Caco-2 (cell line): ENCODE measurements around the gene PPP1R12B. TPM values are rescaled to one million over a fixed set of nuclear protein-coding genes. Genes with fewer than 3 reads are reported as not detected.

ENCODE experiments used
- BruUV-seq: library from RNA; stranded (reverse); fragments of 400-500 nt; replicated peaks from 2 replicates; lab custom pipeline; 2021; lab: Mats Ljungman, UMichigan
- CTCF ChIA-PET: fragments of 300-600 bp; sonication (Branson Sonifier 250); formaldehyde crosslinking; loops from one replicate; lab custom pipeline; 2022; ENCODE audit warnings: antibody characterized with exemption; lab: Charles Lee
- POLR2A ChIA-PET: fragments of 300-600 bp; sonication (Branson Sonifier 250); formaldehyde crosslinking; loops from one replicate; lab custom pipeline; 2022; ENCODE audit warnings: antibody characterized with exemption; lab: Charles Lee
- DNase-seq, 2 experiments: peaks; one replicate each; pipeline versions ENCODE4 v3.0.0 to v3.0.0-alpha.2; 2020 to 2022
- H3K27me3 ChIP-seq: replicated peaks from 2 replicates; pipeline ENCODE4 v1.6.0; 2011; ENCODE audit warnings: low read length; ENCODE audit not compliant: control insufficient read depth, insufficient read depth
- H3K36me3 ChIP-seq: 2 replicates; pipeline ENCODE4 v1.5.1; 2011; ENCODE audit warnings: low read length; ENCODE audit not compliant: control insufficient read depth, insufficient read depth
- H3K4me1 ChIP-seq: fragments of 250-450 bp; sonication (Bioruptor Pico); 2 replicates; pipeline ENCODE4 v1.5.1; 2020; ENCODE audit warnings: mild to moderate bottlenecking
- H3K4me3 ChIP-seq: 2 replicates; pipeline ENCODE4 v1.5.1; 2011; ENCODE audit warnings: low read depth, mild to moderate bottlenecking, control low read depth, low read length
- H3K9me3 ChIP-seq: fragments of 250-450 bp; sonication (Bioruptor Pico); 2 replicates; pipeline ENCODE4 v1.5.1; 2020; ENCODE audit warnings: mild to moderate bottlenecking, moderate library complexity
- H3K27ac Mint-ChIP-seq: one replicate; pipeline ENCODE4 v1.8.0; 2022; ENCODE audit warnings: mixed read lengths; ENCODE audit not compliant: unreplicated experiment
- H3K27me3 Mint-ChIP-seq: one replicate; pipeline ENCODE4 v1.8.0; 2022; ENCODE audit warnings: mixed read lengths; ENCODE audit not compliant: insufficient read depth, unreplicated experiment
- H3K36me3 Mint-ChIP-seq: one replicate; pipeline ENCODE4 v1.8.0; 2022; ENCODE audit warnings: mild to moderate bottlenecking, mixed read lengths; ENCODE audit not compliant: insufficient read depth, unreplicated experiment
- H3K4me1 Mint-ChIP-seq: one replicate; pipeline ENCODE4 v1.8.0; 2022; ENCODE audit warnings: low read depth, mixed read lengths; ENCODE audit not compliant: unreplicated experiment
- H3K4me3 Mint-ChIP-seq: one replicate; pipeline ENCODE4 v1.8.0; 2022; ENCODE audit warnings: mild to moderate bottlenecking, moderate library complexity, mixed read lengths; ENCODE audit not compliant: unreplicated experiment
- H3K9me3 Mint-ChIP-seq: one replicate; pipeline ENCODE4 v1.8.0; 2022; ENCODE audit warnings: mixed read lengths; ENCODE audit not compliant: unreplicated experiment
- CTCF ChIP-seq, 2 experiments: fragments of 200-600 bp in 1 of 2; IDR thresholded peaks; 1 replicate in 1 of 2; 2 replicates in 1 of 2; pipeline versions ENCODE4 v1.5.1 to v1.8.0; 2011 to 2022; ENCODE audit warnings: antibody characterized with exemption in 1 of 2, control low read depth in 1 of 2, inconsistent platforms in 1 of 2, low read depth in 1 of 2, low read length in 1 of 2, mild to moderate bottlenecking in 1 of 2, moderate library complexity in 1 of 2; ENCODE audit not compliant: insufficient read depth in 1 of 2, severe bottlenecking in 1 of 2, unreplicated experiment in 1 of 2
- intact Hi-C: fragments of 100-400 bp; cut with micrococcal nuclease; formaldehyde crosslinking; loops from one replicate; pipeline ENCODE4 v1.10.0; 2022; ENCODE audit not compliant: unreplicated experiment
- total RNA-seq: library from RNA; stranded (reverse); gene quantifications from 2 replicates; pipeline ENCODE4 v1.2.3, GENCODE V29; 2022

Gene PPP1R12B
- total RNA-seq, 1 experiment from 2014 or later, result 16.4 TPM

GRCh38 chr1:202305168-202305567 is 43.3 kb upstream of the PPP1R12B start:
- Histone ChIP-seq H3K27me3 (no peaks in the 10 kb centered on the region), H3K4me1 (no peaks in the 10 kb centered on the region), H3K9me3 (no peaks in the 10 kb centered on the region), H3K4me3 (no peak overlapping the region), H3K36me3 (no peaks in the 10 kb centered on the region)
- no peaks in the 10 kb centered on the region for H3K27me3 Mint-ChIP-seq
- ChIA-PET POLR2A (no interaction called here), CTCF (interaction anchor here (0.7 kb wide), 1 partner anchor 182 kb away, joined by 3 read pairs; the partner anchor contains the start of gene GPR37L1)
- H3K27ac Mint-ChIP-seq, result no peak overlapping the region
- H3K9me3 Mint-ChIP-seq, result no peaks in the 10 kb centered on the region
- no peaks in the 10 kb centered on the region for H3K36me3 Mint-ChIP-seq
- BruUV-seq, result no TSS peak
- no peak overlapping the region for H3K4me3 Mint-ChIP-seq
- intact Hi-C loops, result no loop called here
- no peak for DNase-seq
- no peak for TF ChIP-seq CTCF (IDR thresholded peaks at IDR 0.05; ENCODE audit: insufficient read depth in 1 of 2, low read depth in 1 of 2, low read length in 1 of 2, severe bottlenecking in 1 of 2, unreplicated experiment in 1 of 2)
- no peaks in the 10 kb centered on the region for H3K4me1 Mint-ChIP-seq

GRCh38 chr1:202306535-202307345 is 41.8 kb upstream of the PPP1R12B start:
- ChIA-PET CTCF (interaction anchor here (0.8 kb wide), 1 partner anchor 118 kb away, joined by 3 read pairs; no protein-coding TSS in a partner anchor), POLR2A (no interaction called here)
- Mint-ChIP-seq H3K27me3 (peaks cover 3% of the 10 kb centered on the region), H3K27ac (no peak overlapping the region), H3K9me3 (no peaks in the 10 kb centered on the region), H3K4me1 (no peaks in the 10 kb centered on the region), H3K36me3 (no peaks in the 10 kb centered on the region), H3K4me3 (no peak overlapping the region)
- intact Hi-C loops, result no loop called here
- no peaks in the 10 kb centered on the region for H3K4me1 ChIP-seq
- no peaks in the 10 kb centered on the region for H3K27me3 ChIP-seq
- BruUV-seq, result no TSS peak
- H3K4me3 ChIP-seq, result no peak overlapping the region
- TF ChIP-seq CTCF (IDR thresholded peaks at IDR 0.05; ENCODE audit: insufficient read depth in 1 of 2, low read depth in 1 of 2, low read length in 1 of 2, severe bottlenecking in 1 of 2, unreplicated experiment in 1 of 2), result no peak
- no peak for DNase-seq
- H3K36me3 ChIP-seq, result no peaks in the 10 kb centered on the region
- H3K9me3 ChIP-seq, result no peaks in the 10 kb centered on the region

- H3K9me3 ChIP-seq, result no peaks in the 10 kb centered on the region
- Mint-ChIP-seq H3K4me3 (no peak overlapping the region), H3K9me3 (no peaks in the 10 kb centered on the region), H3K27me3 (peaks cover 6% of the 10 kb centered on the region), H3K36me3 (no peaks in the 10 kb centered on the region), H3K4me1 (no peaks in the 10 kb centered on the region), H3K27ac (no peak overlapping the region)
- no peak overlapping the region for H3K4me3 ChIP-seq
- no peaks in the 10 kb centered on the region for H3K36me3 ChIP-seq
- H3K4me1 ChIP-seq, result no peaks in the 10 kb centered on the region
- no TSS peak for BruUV-seq
- POLR2A ChIA-PET, result no interaction called here
- CTCF ChIA-PET, result no interaction called here
- no peak for DNase-seq
- TF ChIP-seq CTCF (IDR thresholded peaks at IDR 0.05; ENCODE audit: insufficient read depth in 1 of 2, low read depth in 1 of 2, low read length in 1 of 2, severe bottlenecking in 1 of 2, unreplicated experiment in 1 of 2), result no peak
- intact Hi-C loops, result no loop called here
- H3K27me3 ChIP-seq, result no peaks in the 10 kb centered on the region
These were observed 38.3 kb upstream of the PPP1R12B start for GRCh38 chr1:202310071-202310725.
